HS-27A (cell line): ENCODE results near the gene HSPB1.
"Not testable (repeated sequence)": the region's sequence is repeated elsewhere in the genome, so short reads cannot be mapped to it uniquely, and the experiment has no call there.

Experiments used
- DNase-seq: peaks from one replicate; pipeline ENCODE4 v3.0.0-alpha.2; 2012; ENCODE audit warnings: low read depth, missing footprints

HSPB1 gene

GRCh38 chr7:76302347-76303201 is at the start of gene HSPB1:
Gene HSPB1 (plus strand): TSS chr7:76302673. CDS start chr7:76302713, 40 bp downstream.
- peak; percentile 66 for DNase-seq

GRCh38 chr7:76254781-76255180 is 47.7 kb upstream of the HSPB1 start:
- DNase-seq: no peak

- DNase-seq: no peak
These were observed 44.5 kb upstream of the HSPB1 start for GRCh38 chr7:76257973-76258372.

- no peak for DNase-seq
These were observed 43.1 kb upstream of the HSPB1 start for GRCh38 chr7:76259124-76260093.

GRCh38 chr7:76260171-76260703 is 42.2 kb upstream of the HSPB1 start:
- no peak for DNase-seq

GRCh38 chr7:76261329-76261728 is 41.1 kb upstream of the HSPB1 start:
- no peak for DNase-seq

- no peak for DNase-seq
These were observed 40.5 kb upstream of the HSPB1 start for GRCh38 chr7:76261931-76262330.

GRCh38 chr7:76262683-76263402 is 39.6 kb upstream of the HSPB1 start:
- DNase-seq: peak; percentile 38

GRCh38 chr7:76265299-76265698 is 37.2 kb upstream of the HSPB1 start:
- DNase-seq: no peak

GRCh38 chr7:76267107-76267893 is 35.2 kb upstream of the HSPB1 start:
- no peak for DNase-seq

- DNase-seq: no peak
These were observed 34.6 kb upstream of the HSPB1 start for GRCh38 chr7:76267894-76268183.

GRCh38 chr7:76268376-76268775 is 34.1 kb upstream of the HSPB1 start:
- no peak for DNase-seq

GRCh38 chr7:76269895-76270294 is 32.6 kb upstream of the HSPB1 start:
- DNase-seq: no peak

- not testable (repeated sequence) for DNase-seq
These were observed 31.1 kb upstream of the HSPB1 start for GRCh38 chr7:76271384-76271783.

GRCh38 chr7:76272142-76272541 is 30.3 kb upstream of the HSPB1 start:
- no peak for DNase-seq

GRCh38 chr7:76272851-76273497 is 29.5 kb upstream of the HSPB1 start:
- no peak for DNase-seq

- no peak for DNase-seq
These were observed 29.0 kb upstream of the HSPB1 start for GRCh38 chr7:76273503-76273902.

- DNase-seq: no peak
These were observed 23.9 kb upstream of the HSPB1 start for GRCh38 chr7:76278540-76278939.

- no peak for DNase-seq
These were observed 22.1 kb upstream of the HSPB1 start for GRCh38 chr7:76280408-76280807.

GRCh38 chr7:76281006-76281705 is 21.3 kb upstream of the HSPB1 start:
- DNase-seq: no peak
